HG03108 (cell line): ENCODE measurements around the gene SYNPO2.
"Not testable (repeated sequence)": the region's sequence is repeated elsewhere in the genome, so short reads cannot be mapped to it uniquely, and the experiment has no call there.

Source experiments
- ATAC-seq: cut with Tn5 transposase; IDR thresholded peaks from one replicate; pipeline ENCODE4 v1.9.1; 2021; ENCODE audit warnings: moderate library complexity; ENCODE audit not compliant: unreplicated experiment

The SYNPO2 gene

GRCh38 chr4:119029847-119030535 lies 141.3 kb downstream of the SYNPO2 start:
- no peak for ATAC-seq

- no peak for ATAC-seq
These were observed 141.9 kb downstream of the SYNPO2 start for GRCh38 chr4:119030536-119030890.

DNA sequence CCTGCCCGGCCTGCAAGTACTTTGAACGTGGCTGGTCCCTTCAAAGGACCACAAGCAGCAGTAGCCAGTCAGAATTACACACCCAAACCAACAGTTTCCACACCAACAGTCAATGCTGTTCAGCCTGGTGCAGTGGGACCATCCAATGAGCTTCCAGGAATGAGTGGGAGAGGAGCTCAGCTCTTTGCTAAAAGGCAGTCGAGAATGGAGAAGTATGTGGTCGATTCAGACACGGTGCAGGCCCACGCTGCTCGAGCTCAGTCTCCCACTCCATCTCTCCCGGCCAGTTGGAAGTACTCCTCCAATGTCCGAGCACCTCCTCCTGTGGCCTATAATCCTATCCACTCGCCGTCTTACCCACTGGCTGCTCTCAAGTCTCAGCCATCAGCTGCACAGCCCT lies 142.6 kb downstream of the SYNPO2 start:
- ATAC-seq: no peak

DNA sequence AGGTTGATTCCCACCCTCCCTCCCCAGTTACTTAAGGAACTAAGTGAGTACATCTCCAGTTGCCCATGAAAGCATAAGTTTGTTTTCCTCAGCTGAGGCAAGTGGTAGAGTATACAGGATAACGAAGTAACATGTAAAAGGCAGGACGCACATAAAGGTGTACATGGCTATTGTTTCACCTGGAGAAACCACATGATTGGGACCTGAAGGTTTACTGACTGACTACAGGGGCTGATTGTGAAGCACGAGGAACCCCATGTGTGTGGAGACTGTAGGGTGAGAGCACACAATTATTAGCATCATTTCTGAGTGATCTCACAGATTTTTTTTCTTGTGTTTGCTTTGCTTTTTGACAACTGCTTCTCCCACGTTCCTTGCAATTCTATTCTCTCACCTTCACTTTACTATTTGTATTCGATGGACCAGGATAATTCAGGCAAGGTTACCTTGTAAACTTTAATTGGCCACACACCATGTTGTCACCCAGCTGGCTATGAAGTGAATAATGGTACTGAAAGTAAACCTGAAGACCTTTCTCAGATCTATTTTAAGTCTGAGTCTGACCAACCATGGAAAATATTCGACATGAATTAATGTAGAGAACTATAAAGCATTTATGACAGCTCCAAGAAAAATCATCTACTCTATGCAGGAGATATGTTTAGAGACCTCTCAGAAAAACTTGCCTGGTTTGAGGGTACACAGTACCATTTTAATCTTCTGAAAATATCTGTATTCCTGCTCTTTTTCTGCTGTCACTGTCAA lies 144.4 kb downstream of the SYNPO2 start:
- ATAC-seq: no peak

GRCh38 chr4:119034276-119035008 lies 145.8 kb downstream of the SYNPO2 start:
- ATAC-seq: no peak

DNA sequence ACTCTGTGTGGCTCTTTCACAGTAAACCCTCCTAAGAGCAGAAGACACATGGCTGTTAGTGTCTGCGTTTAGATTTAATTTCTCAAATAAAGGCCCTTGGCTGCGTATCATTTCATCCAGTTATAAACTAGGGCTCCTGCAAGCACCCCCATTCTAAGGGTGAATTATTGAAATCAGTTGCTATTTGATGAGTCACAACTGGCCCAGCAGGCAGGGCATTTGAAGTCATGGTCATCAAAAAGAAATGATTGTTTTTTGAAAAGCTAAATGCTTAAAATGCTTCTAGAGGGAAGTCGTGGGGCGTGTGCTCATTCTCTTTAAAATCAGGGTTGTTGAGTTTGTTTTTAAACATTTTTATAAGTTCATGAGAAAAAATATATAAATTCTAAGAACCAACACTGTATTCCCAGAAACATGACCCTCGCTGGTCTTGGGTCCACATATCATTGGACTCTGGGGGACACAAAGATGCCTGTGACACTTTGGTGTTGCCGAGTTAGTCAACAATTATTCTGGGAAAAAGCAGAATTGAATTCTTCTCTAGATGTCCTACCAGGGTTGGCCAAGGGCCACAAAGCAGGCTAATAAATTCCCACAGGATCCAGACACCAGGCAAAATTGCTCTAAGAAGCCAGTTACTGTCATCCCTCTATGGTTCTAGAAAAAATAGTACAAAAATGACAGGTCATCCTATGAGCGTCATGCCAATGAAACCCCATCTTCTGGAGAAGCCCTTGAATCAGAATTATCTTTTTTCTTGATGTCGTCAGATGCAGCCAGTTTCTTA lies 147.5 kb downstream of the SYNPO2 start:
- ATAC-seq: no peak

- no peak for ATAC-seq
These were observed 149.1 kb downstream of the SYNPO2 start for GRCh38 chr4:119037709-119038108.

DNA sequence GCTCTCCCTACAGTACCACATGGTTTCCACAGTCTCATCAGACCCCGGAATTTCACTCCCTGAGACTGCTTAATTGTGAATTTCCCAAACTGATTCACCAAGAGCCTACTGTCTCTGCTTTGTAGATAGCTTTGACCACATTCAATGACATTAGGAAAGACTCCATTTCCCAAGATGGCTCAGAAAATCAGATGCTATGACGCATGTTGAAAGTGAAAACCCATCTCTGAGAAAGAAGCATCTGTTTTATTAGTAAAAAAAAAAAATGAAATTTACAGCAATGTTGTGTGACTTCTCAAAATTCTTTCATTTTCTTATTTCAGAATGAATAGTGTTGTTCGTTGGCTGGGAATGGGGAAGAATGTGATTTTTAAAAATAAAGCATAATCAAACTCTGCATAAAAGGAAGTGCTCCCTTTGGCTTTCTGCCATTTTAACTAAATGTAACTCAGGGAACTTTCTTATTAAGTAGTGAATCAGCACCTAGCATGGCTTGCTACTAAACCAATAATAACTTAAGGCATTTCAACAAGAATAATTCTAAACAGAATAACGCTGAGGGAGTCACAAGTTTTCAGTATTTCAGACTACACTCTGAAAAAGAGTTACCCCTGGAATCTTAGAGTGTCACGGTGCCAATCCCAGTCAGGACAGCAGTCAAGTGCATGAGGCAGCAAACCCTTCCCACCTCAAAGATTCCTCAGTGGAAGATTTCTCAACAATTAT lies 149.6 kb downstream of the SYNPO2 start:
- peak; percentile 44 for ATAC-seq

DNA sequence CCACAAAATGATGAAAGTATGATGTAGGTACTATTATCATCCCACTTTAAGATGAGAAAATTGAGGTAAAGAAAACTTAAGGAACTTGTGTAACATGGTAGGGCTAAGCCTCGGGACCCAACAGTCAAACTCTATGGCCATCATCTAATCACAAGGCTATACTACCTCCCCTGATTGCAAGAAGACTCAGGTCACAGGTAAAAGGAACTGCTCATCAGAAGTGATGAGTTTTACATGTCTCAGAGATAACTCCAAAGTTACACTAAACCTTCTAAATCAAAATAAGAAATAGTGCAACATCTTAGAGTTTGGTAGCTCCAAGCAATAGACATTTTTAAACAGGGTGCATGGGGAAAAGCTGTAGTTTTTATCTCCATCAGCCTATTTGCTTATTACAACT lies 150.5 kb downstream of the SYNPO2 start:
- ATAC-seq: no peak

GRCh38 chr4:119039779-119040178 lies 151.1 kb downstream of the SYNPO2 start:
- no peak for ATAC-seq

- ATAC-seq: no peak
These were observed 151.6 kb downstream of the SYNPO2 start for GRCh38 chr4:119040261-119040660.

DNA sequence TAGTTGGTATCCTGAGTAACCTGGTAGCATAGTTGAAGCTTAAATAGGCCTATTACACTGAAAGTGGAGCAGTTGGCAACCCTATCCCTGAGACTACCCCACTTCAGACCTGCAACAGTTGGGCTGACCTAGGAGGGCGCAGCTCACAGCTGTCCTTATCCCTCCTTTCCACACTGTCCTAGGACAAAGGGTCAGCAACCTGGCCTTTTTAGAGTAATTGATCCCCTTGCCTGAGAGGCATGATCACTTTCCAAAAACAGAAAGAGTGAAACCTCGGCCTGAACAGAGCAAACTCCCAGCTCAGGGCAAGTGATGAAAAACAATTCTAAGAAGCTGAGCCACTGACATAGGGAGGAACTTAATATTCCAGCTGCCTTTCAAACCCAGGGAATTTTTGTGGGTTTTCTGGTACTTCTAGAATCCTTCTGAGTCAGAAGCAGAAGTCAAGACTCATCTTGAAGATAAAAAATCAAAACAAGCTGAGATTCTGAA lies 152.1 kb downstream of the SYNPO2 start:
- no peak for ATAC-seq

DNA sequence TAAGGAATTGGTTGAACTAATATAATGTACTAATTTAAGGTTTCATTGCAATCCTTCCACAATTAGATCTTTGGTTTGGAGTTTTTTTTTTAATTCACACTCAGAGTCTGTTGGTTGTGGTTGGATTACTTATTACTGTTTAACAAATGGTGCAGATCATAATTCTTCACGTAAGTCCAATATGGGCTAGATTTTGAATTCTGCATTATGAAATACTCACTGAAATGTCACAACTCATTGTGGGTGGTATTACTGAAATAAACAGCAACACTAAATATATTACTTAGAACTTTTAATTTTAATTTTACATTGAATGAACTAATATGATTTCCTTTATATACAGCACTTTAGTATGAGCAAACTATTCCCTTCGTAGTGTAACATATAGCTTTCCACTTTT lies 152.7 kb downstream of the SYNPO2 start:
- ATAC-seq: no peak

DNA sequence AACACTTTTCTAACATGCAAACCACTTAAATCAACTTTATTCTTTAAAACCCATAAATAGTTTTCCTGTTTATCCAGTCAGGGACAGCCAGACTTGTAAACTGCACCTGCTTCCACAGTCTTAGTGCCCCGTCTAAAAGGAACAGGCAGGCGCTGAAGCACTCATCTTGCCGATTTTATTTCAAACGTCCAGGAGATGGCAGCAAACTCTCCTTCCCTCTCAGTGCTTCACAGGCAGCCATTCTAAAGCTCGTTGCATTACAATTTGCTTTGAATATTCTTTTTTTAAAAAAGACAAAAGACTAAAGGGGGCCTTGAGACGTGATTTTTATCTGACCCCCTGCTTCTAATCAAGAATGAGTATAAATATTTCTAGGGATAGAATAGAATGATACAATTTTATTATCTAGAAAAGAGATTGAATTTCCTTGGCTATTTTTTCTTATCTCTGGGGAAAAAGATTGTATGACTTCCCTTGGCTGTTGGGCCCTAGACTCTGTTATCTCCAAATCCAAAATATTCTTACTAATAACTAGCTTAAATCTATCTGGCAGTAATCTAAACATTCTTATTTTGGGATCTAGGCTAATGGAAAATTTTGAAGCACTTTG lies 153.4 kb downstream of the SYNPO2 start:
- peak; percentile 81 for ATAC-seq

DNA sequence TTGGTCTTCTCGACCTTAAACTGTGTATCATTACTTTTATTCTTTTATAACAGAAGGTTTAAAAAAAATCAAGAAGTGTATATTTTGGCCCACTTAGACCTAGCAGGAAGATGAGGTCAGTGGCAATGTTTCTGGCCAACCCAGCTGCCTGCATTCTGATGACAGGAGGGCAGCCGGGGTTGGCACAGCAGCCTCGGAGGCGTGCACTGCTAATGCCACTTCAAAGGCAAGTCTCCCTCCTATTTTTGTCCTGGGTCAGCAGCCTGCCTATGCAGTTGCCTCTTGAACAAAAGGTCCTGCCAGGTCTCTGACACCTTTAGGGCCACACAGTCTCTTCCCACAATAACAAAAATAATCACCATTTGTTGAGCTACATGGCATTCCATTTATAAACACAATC lies 157.6 kb downstream of the SYNPO2 start:
- ATAC-seq: no peak

DNA sequence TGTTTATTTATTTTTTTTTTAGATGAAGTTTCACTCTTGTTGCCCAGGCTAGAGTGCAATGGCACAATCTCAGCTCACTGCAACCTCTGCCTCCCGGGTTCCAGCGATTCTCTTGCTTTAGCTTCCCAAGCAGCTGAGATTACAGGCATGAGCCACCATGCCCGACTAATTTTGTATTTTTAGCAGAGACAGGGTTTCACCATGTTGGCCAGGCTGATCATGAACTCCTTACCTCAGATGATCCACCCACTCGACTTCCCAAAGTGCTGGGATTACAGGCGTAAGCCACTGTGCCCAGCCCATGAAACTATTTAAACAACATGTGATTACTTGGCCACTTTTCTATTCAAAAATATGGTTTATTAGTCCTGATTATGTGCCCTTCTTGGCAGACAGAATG lies 158.4 kb downstream of the SYNPO2 start:
- not testable (repeated sequence) for ATAC-seq

GRCh38 chr4:119048446-119048845 lies 159.8 kb downstream of the SYNPO2 start:
- ATAC-seq: no peak

- ATAC-seq: no peak
These were observed 160.7 kb downstream of the SYNPO2 start for GRCh38 chr4:119049342-119049741.

GRCh38 chr4:119050527-119051090 lies 162.0 kb downstream of the SYNPO2 start:
- no peak for ATAC-seq

- no peak for ATAC-seq
These were observed 164.6 kb downstream of the SYNPO2 start for GRCh38 chr4:119053245-119053644.
